Testis (tissue), 2 donors: Measurements from ENCODE around the gene CIBAR2.

Source experiments
- CTCF ChIP-seq, 3 experiments: fragments of 450-650 bp in 2 of 3; fragments of 200-600 bp in 1 of 3; sonication (generic) in 1 of 3; IDR thresholded peaks; one replicate each; pipeline ENCODE4 v1.5.1; 2016 to 2019; ENCODE audit warnings: antibody characterized with exemption in 3 of 3, mild to moderate bottlenecking in 2 of 3, moderate library complexity in 1 of 3
- POLR2A ChIP-seq: fragments of 450-650 bp; IDR thresholded peaks from one replicate; pipeline ENCODE4 v1.6.1; 2017; ENCODE audit warnings: antibody characterized with exemption, mild to moderate bottlenecking, moderate library complexity

- TF ChIP-seq CTCF (IDR thresholded peaks at IDR 0.05) (no peak), POLR2A (no peak)
Observed at GRCh38 chr16:85159179-85159980, 47.1 kb upstream of the CIBAR2 start.
